GM13976 (cell line): ENCODE results near the gene CARS2.
A peak's percentile ranks its signal among the peaks of the same experiment; 100 is the strongest.

Source experiments
- DNase-seq: peaks from one replicate; pipeline ENCODE4 v3.0.0; 2012; ENCODE audit warnings: low spot score
- CTCF ChIP-seq: IDR thresholded peaks from 2 replicates; pipeline ENCODE4 v1.5.1; 2012; ENCODE audit warnings: borderline replicate concordance, mild to moderate bottlenecking; ENCODE audit not compliant: insufficient read depth; ENCODE audit errors: extremely low read depth, missing control alignments, control extremely low read depth
- in situ Hi-C: fragments of 300-500 bp; cut with MboI; formaldehyde crosslinking; loops from one replicate; pipeline ENCODE4 v1.12.0; 2022; ENCODE audit warnings: low sequenced_read_pairs, mixed read lengths, inconsistent platforms; ENCODE audit not compliant: unreplicated experiment

Gene CARS2

GRCh38 chr13:110705826-110706569, at the start of gene CARS2:
Gene CARS2, minus strand, starts transcription at chr13:110706116. Its CDS starts 23 bp downstream, at chr13:110706093.
- TF ChIP-seq CTCF: peak; percentile 6
- in situ Hi-C loops: no loop called here
- peak; percentile 98 for DNase-seq

GRCh38 chr13:110748271-110748670, 42.4 kb upstream of the CARS2 start:
- DNase-seq: no peak
- no peak for TF ChIP-seq CTCF
- in situ Hi-C loops: no loop called here

- in situ Hi-C loops: no loop called here
- TF ChIP-seq CTCF: no peak
These were observed 40.5 kb upstream of the CARS2 start for GRCh38 chr13:110746438-110746837.

GRCh38 chr13:110743687-110744086, 37.8 kb upstream of the CARS2 start:
- TF ChIP-seq CTCF: no peak
- DNase-seq: no peak
- in situ Hi-C loops: no loop called here

More at GRCh38 chr13:110746438-110746837, 40.5 kb upstream of the CARS2 start:
- DNase-seq: no peak

GRCh38 chr13:110737555-110737954, 31.6 kb upstream of the CARS2 start:
- in situ Hi-C loops: no loop called here
- DNase-seq: no peak
- TF ChIP-seq CTCF: no peak

GRCh38 chr13:110734561-110734960, 28.6 kb upstream of the CARS2 start:
- no peak for DNase-seq
- TF ChIP-seq CTCF: no peak
- in situ Hi-C loops: no loop called here
